ENCODE results near the gene F12. TPM values are rescaled to one million over a fixed set of nuclear protein-coding genes. Genes with fewer than 3 reads are reported as not detected.

F12 gene
- total and polyA plus RNA-seq, 2 of the 8 experiments (the other 6 are each of a cell fraction or from before 2014, with no cell fraction given) = 6.5 to 7.8 TPM

- Histone ChIP-seq H2BK5ac (ENCODE audit: low read depth, low read length) (peak overlapping the region; percentile 91), H2BK12ac (ENCODE audit: low read depth, low read length) (peak overlapping the region; percentile 68; the same call in 1 of the 2 replicates), H3K23me2 (ENCODE audit: low read depth, low read length) (peaks cover 10% of the 10 kb centered on the region), H3K4me1 (replicated peaks in 1 of 4; ENCODE audit: control insufficient read depth in 3 of 4, insufficient read depth in 4 of 4, low read length in 3 of 4) (peaks cover 4 to 14% (median 9%) of the 10 kb centered on the region in 4 experiments; a peak in 6 of 7 replicates), H3K9me3 (ENCODE audit: insufficient read depth in 2 of 2, low read depth in 1 of 2, low read length in 1 of 2) (no peaks in the 10 kb centered on the region), H3K9ac (replicated peaks in 1 of 4; ENCODE audit: extremely low read depth in 1 of 4, low read depth in 3 of 4, low read length in 3 of 4) (peak overlapping the region in 3 of 4 experiments; percentile 82 to 86 (median 84); a peak in 6 of 7 replicates), H2BK20ac (ENCODE audit: low read length) (peak overlapping the region; percentile 80; the same call in 1 of the 2 replicates), H3K27ac (ENCODE audit: low read depth, low read length) (peak overlapping the region; percentile 86; the same call in 1 of the 2 replicates), H2BK120ac (replicated peaks; ENCODE audit: low read depth, low read length) (no peak overlapping the region), H3K14ac (ENCODE audit: insufficient read length) (no peak overlapping the region), H3K4me2 (ENCODE audit: insufficient read depth in 1 of 2, low read depth in 2 of 2, low read length in 2 of 2) (peak overlapping the region; percentile 62 to 81), H4K5ac (ENCODE audit: insufficient read length, low read depth, low read length) (peak overlapping the region; percentile 88), H4K91ac (replicated peaks; ENCODE audit: insufficient read length, low read length) (peak overlapping the region; percentile 90), H2AK5ac (ENCODE audit: low read depth, low read length) (no peak overlapping the region), H3K18ac (ENCODE audit: extremely low read depth, low read length) (peak overlapping the region; percentile 71; the same call in 1 of the 2 replicates), H3K4me3 (ENCODE audit: extremely low read depth in 1 of 4, insufficient read depth in 2 of 4, low read depth in 3 of 4, low read length in 4 of 4) (peak overlapping the region; percentile 52 to 71 (median 64)), H2BK15ac (ENCODE audit: low read length) (peak overlapping the region; percentile 88), H3K56ac (replicated peaks; ENCODE audit: insufficient read length, low read depth, low read length) (peak overlapping the region; percentile 83), H3K4ac (replicated peaks; ENCODE audit: insufficient read length, low read depth, low read length) (no peak overlapping the region), H3K79me2 (ENCODE audit: control insufficient read depth in 1 of 2, insufficient read depth in 2 of 2, low read length in 2 of 2) (peaks cover 0 to 26% of the 10 kb centered on the region in 2 experiments; a peak in 2 of 4 replicates), H3K27me3 (replicated peaks in 1 of 4; ENCODE audit: control insufficient read depth in 3 of 4, extremely low read depth in 1 of 4, insufficient read depth in 3 of 4, low read length in 3 of 4) (no peaks in the 10 kb centered on the region), H3K23ac (ENCODE audit: insufficient read length) (no peak overlapping the region), H2AFZ (ENCODE audit: low read length) (no peak overlapping the region), H3K36me3 (ENCODE audit: control insufficient read depth in 2 of 4, insufficient read depth in 4 of 4, low read length in 3 of 4) (peaks cover 0 to 4% (median 2%) of the 10 kb centered on the region in 4 experiments; a peak in 2 of 8 replicates), H3K79me1 (ENCODE audit: low read depth, low read length) (peaks cover 16% of the 10 kb centered on the region), H4K8ac (ENCODE audit: extremely low read depth, insufficient read depth, low read length) (peak overlapping the region; percentile 93; the same call in 1 of the 2 replicates), H4K20me1 (replicated peaks in 1 of 2; ENCODE audit: control insufficient read depth in 1 of 2, insufficient read depth in 2 of 2, low read length in 2 of 2) (peaks cover 10 to 17% of the 10 kb centered on the region in 2 experiments)
- 3% methylated on average over 50 of the region's 52 CpGs; no CpG with 5 or more reads in 1 of the 2 experiments for WGBS, 2 experiments (ENCODE audit: extremely low coverage in 1 of 2, insufficient coverage in 1 of 2, insufficient read length in 1 of 2, insufficient replicate concordance in 2 of 2, low coverage in 1 of 2, low lambda C conversion rate in 2 of 2, missing lambda C conversion rate in 1 of 2)
- DNase-seq (ENCODE audit: low read depth in 1 of 2, low spot score in 2 of 2) (peak; percentile 97 to 100), FAIRE-seq (peak; percentile 68)
- POLR2A ChIA-PET (ENCODE audit: partially characterized antibody) = interaction anchor here (0.6 to 24.2 kb wide), 18 partner anchors 9 to 91 kb away, joined by 3 to 460 read pairs (median 5); partner anchors contain the start of genes DDX41, LMAN2, PDLIM7 and PRR7
- CTCF ChIA-PET (ENCODE audit: partially characterized antibody) = interaction anchor here (0.5 to 7.1 kb wide), 13 partner anchors 12 to 620 kb away, joined by 3 to 57 read pairs (median 4); partner anchors contain the start of gene PFN3
- TF ChIP-seq SP4 (IDR thresholded peaks at IDR 0.05; ENCODE audit: low read length) (peak; percentile 89; the same call in 1 of the 2 replicates), BCL11A (IDR thresholded peaks at IDR 0.05; ENCODE audit: low read depth in 2 of 2, low read length in 2 of 2) (no peak), POU5F1 (IDR thresholded peaks at IDR 0.05; ENCODE audit: low read depth, low read length) (no peak), SIN3A (conservative IDR thresholded peaks at IDR 0.05 in 1 of 2, IDR thresholded peaks at IDR 0.05 in 1 of 2; ENCODE audit: low read depth in 1 of 2, low read length in 2 of 2) (peak in 1 of 2 experiments; percentile 72; a peak in 2 of 4 replicates), BACH1 (IDR thresholded peaks at IDR 0.05; ENCODE audit: low read length) (0 out of 2 replicates have a peak, but pooled peaks have one; percentile 30), SUZ12 (IDR thresholded peaks at IDR 0.05; ENCODE audit: low read length) (no peak), TEAD4 (IDR thresholded peaks at IDR 0.05; ENCODE audit: low read depth, low read length) (no peak), TAF7 (optimal IDR thresholded peaks at IDR 0.05; ENCODE audit: borderline replicate concordance, low read depth, low read length) (peak; percentile 37), EP300 (IDR thresholded peaks at IDR 0.05; ENCODE audit: borderline replicate concordance in 1 of 2, low read depth in 2 of 2, low read length in 2 of 2) (peak in 1 of 2 experiments; percentile 69; a peak in 1 of 3 replicates), GTF2F1 (IDR thresholded peaks at IDR 0.05; ENCODE audit: borderline replicate concordance, low read depth, low read length) (no peak)
Measured at GRCh38 chr5:177425801-177426565, 16.6 kb upstream of the F12 start.
